OCI-LY7 (cell line): ENCODE data around the gene RAB3GAP2. TPM values are rescaled to one million over a fixed set of nuclear protein-coding genes. Genes with fewer than 3 reads are reported as not detected.

ENCODE experiments used
- BruUV-seq: library from RNA; stranded (reverse); fragments of 400-500 nt; replicated peaks from 2 replicates; lab custom pipeline; 2021; lab: Mats Ljungman, UMichigan
- CTCF ChIA-PET: fragments of 300-600 bp; sonication (Branson Sonifier 250); formaldehyde crosslinking; loops from one replicate; lab custom pipeline; 2022; ENCODE audit warnings: antibody characterized with exemption; ENCODE audit not compliant: unreplicated experiment; lab: Charles Lee
- POLR2A ChIA-PET: fragments of 300-600 bp; sonication (Branson Sonifier 250); formaldehyde crosslinking; loops from one replicate; lab custom pipeline; 2022; ENCODE audit warnings: antibody characterized with exemption; lab: Charles Lee
- DNase-seq: peaks from one replicate; pipeline ENCODE4 v3.0.0-alpha.2; 2015; ENCODE audit warnings: low spot score
- H2AFZ ChIP-seq: fragments of 200-600 bp; sonication (generic), shearing (Covaris generic); 2 replicates; pipeline ENCODE4 v1.6.1; 2014; ENCODE audit warnings: mild to moderate bottlenecking, antibody characterized with exemption, low read length, moderate library complexity
- H3K27ac ChIP-seq: fragments of 200-600 bp; sonication (generic); 2 replicates; pipeline ENCODE4 v1.5.1; 2014; ENCODE audit warnings: mixed run types, low read depth, mild to moderate bottlenecking, moderate library complexity, low read length, inconsistent platforms; ENCODE audit not compliant: poor library complexity, severe bottlenecking
- H3K36me3 ChIP-seq: fragments of 200-600 bp; sonication (generic); 2 replicates; pipeline ENCODE4 v1.6.1; 2014; ENCODE audit warnings: mild to moderate bottlenecking, antibody characterized with exemption, low read length, moderate library complexity, mixed read lengths; ENCODE audit not compliant: insufficient read depth
- H3K4me1 ChIP-seq: fragments of 200-600 bp; sonication (generic); 2 replicates; pipeline ENCODE4 v1.5.1; 2014; ENCODE audit warnings: mild to moderate bottlenecking, low read length; ENCODE audit not compliant: insufficient read depth, poor library complexity, severe bottlenecking
- H3K4me2 ChIP-seq: fragments of 200-600 bp; sonication (generic); 2 replicates; pipeline ENCODE4 v1.6.1; 2014; ENCODE audit warnings: mild to moderate bottlenecking, low read length
- H3K4me3 ChIP-seq: fragments of 200-600 bp; sonication (generic); 2 replicates; pipeline ENCODE4 v1.5.1; 2014; ENCODE audit warnings: mild to moderate bottlenecking, low read depth, low read length; ENCODE audit not compliant: poor library complexity, severe bottlenecking
- H3K79me2 ChIP-seq: fragments of 200-600 bp; sonication (generic); 2 replicates; pipeline ENCODE4 v1.6.1; 2016; ENCODE audit warnings: low read depth, mild to moderate bottlenecking, low read length, moderate library complexity, mixed read lengths; ENCODE audit not compliant: insufficient read depth
- H3K9me2 ChIP-seq: fragments of 200-600 bp; sonication (generic); 2 replicates; pipeline ENCODE4 v1.6.1; 2016; ENCODE audit warnings: mild to moderate bottlenecking, low read length, mixed read lengths; ENCODE audit not compliant: insufficient read depth
- H3K9me3 ChIP-seq: fragments of 200-600 bp; sonication (generic); 2 replicates; pipeline ENCODE4 v1.6.1; 2014; ENCODE audit warnings: mild to moderate bottlenecking, mixed run types, low read length, mixed read lengths
- H4K20me1 ChIP-seq: fragments of 200-600 bp; sonication (generic); 2 replicates; pipeline ENCODE4 v1.6.1; 2014; ENCODE audit warnings: mild to moderate bottlenecking, antibody characterized with exemption, low read length, moderate library complexity, mixed read lengths; ENCODE audit not compliant: insufficient read depth
- CTCF ChIP-seq: fragments of 200-600 bp; sonication (generic); conservative IDR thresholded peaks from 2 replicates; pipeline ENCODE4 v1.5.1; 2014; ENCODE audit warnings: mild to moderate bottlenecking, antibody characterized with exemption, low read length, moderate library complexity, mixed read lengths
- EZH2phosphoT487 ChIP-seq: fragments of 200-600 bp; sonication (generic); IDR thresholded peaks from 2 replicates; pipeline ENCODE4 v1.6.1; 2018; ENCODE audit warnings: low read depth, borderline replicate concordance, mild to moderate bottlenecking, mixed run types, antibody characterized with exemption, low read length, moderate library complexity, mixed read lengths
- intact Hi-C: fragments of 100-400 bp; cut with micrococcal nuclease; formaldehyde crosslinking; loops from one replicate; pipeline ENCODE4 v1.10.0; 2022; ENCODE audit not compliant: unreplicated experiment
- total RNA-seq, 2 experiments: library from RNA; depleted of rRNA in 1 of 2; stranded (reverse); fragments of >200 nt in 1 of 2; shearing (Covaris generic) in 1 of 2; gene quantifications; 2 replicates each; pipeline ENCODE4 v1.2.3, GENCODE V29; 2014 to 2022

Gene RAB3GAP2
- total RNA-seq, 2 experiments from 2014 or later: 16.9 to 41.1 TPM

GRCh38 chr1:220320709-220321108 is 48.5 kb upstream of the RAB3GAP2 start:
- no peak overlapping the region for H3K27ac ChIP-seq
- no peaks in the 10 kb centered on the region for H3K79me2 ChIP-seq
- H3K4me1 ChIP-seq: no peaks in the 10 kb centered on the region
- intact Hi-C loops: no loop called here
- H3K4me2 ChIP-seq: no peak overlapping the region
- no peak overlapping the region for H2AFZ ChIP-seq
- H3K4me3 ChIP-seq: no peak overlapping the region
- H4K20me1 ChIP-seq: no peaks in the 10 kb centered on the region
- no peaks in the 10 kb centered on the region for H3K36me3 ChIP-seq
- no peaks in the 10 kb centered on the region for H3K9me2 ChIP-seq
- TF ChIP-seq EZH2phosphoT487 (no peak), CTCF (no peak)
- H3K9me3 ChIP-seq: no peaks in the 10 kb centered on the region
- no peak for DNase-seq
- ChIA-PET POLR2A (interaction anchor here (0.5 to 0.8 kb wide), 3 partner anchors 19 to 1060 kb away, joined by 3 read pairs; no protein-coding TSS in a partner anchor), CTCF (no interaction called here)
- no TSS peak for BruUV-seq

- TF ChIP-seq CTCF (no peak), EZH2phosphoT487 (no peak)
- DNase-seq: no peak
- Histone ChIP-seq H2AFZ (no peak overlapping the region), H4K20me1 (no peaks in the 10 kb centered on the region), H3K4me2 (no peak overlapping the region), H3K27ac (no peak overlapping the region), H3K4me1 (no peaks in the 10 kb centered on the region), H3K9me2 (no peaks in the 10 kb centered on the region), H3K4me3 (no peak overlapping the region), H3K9me3 (no peaks in the 10 kb centered on the region), H3K79me2 (no peaks in the 10 kb centered on the region), H3K36me3 (no peaks in the 10 kb centered on the region)
- CTCF ChIA-PET: no interaction called here
- POLR2A ChIA-PET: interaction anchor here (0.6 kb wide), 1 partner anchor 66 kb away, joined by 3 read pairs; no protein-coding TSS in a partner anchor
- intact Hi-C loops: no loop called here
- no TSS peak for BruUV-seq
Measured at GRCh38 chr1:220318673-220319072, 46.4 kb upstream of the RAB3GAP2 start.

- Histone ChIP-seq H2AFZ (no peak overlapping the region), H3K9me3 (no peaks in the 10 kb centered on the region), H3K4me1 (no peaks in the 10 kb centered on the region), H3K4me3 (no peak overlapping the region), H4K20me1 (no peaks in the 10 kb centered on the region), H3K4me2 (no peak overlapping the region), H3K9me2 (no peaks in the 10 kb centered on the region), H3K36me3 (no peaks in the 10 kb centered on the region), H3K79me2 (no peaks in the 10 kb centered on the region), H3K27ac (no peak overlapping the region)
- no peak for DNase-seq
- CTCF ChIA-PET: no interaction called here
- intact Hi-C loops: no loop called here
- BruUV-seq: no TSS peak
- POLR2A ChIA-PET: no interaction called here
- TF ChIP-seq EZH2phosphoT487 (no peak), CTCF (no peak)
Measured at GRCh38 chr1:220317161-220317560, 44.9 kb upstream of the RAB3GAP2 start.
